H9 (cell line): ENCODE results near the gene CD207. TPM values are rescaled to one million over a fixed set of nuclear protein-coding genes. Genes with fewer than 3 reads are reported as not detected.
A peak's percentile ranks its signal among the peaks of the same experiment; 100 is the strongest.

Experiments
- DNase-seq: peaks from one replicate; pipeline ENCODE4 v3.0.0-alpha.2; 2017
- H2AFZ ChIP-seq: one replicate; pipeline ENCODE4 v1.6.1; 2013; ENCODE audit warnings: mild to moderate bottlenecking, low read length, control low read depth, moderate library complexity
- H2AK5ac ChIP-seq: 2 replicates; pipeline ENCODE4 v1.6.1; 2013; ENCODE audit warnings: low read length, control low read depth, mixed read lengths; ENCODE audit not compliant: insufficient read length
- H2BK120ac ChIP-seq: one replicate; pipeline ENCODE4 v1.6.1; 2013; ENCODE audit warnings: low read depth, mild to moderate bottlenecking, low read length, control low read depth, inconsistent platforms; ENCODE audit not compliant: poor library complexity, severe bottlenecking
- H2BK12ac ChIP-seq: 2 replicates; pipeline ENCODE4 v1.6.1; 2013; ENCODE audit warnings: low read length, control low read depth, mixed read lengths, low read depth; ENCODE audit not compliant: insufficient read length
- H2BK15ac ChIP-seq: 2 replicates; pipeline ENCODE4 v1.6.1; 2013; ENCODE audit warnings: low read depth, low read length, control low read depth
- H2BK20ac ChIP-seq: one replicate; pipeline ENCODE4 v1.6.1; 2013; ENCODE audit warnings: low read depth, mild to moderate bottlenecking, low read length, control low read depth, inconsistent platforms; ENCODE audit not compliant: poor library complexity, severe bottlenecking
- H2BK5ac ChIP-seq: 2 replicates; pipeline ENCODE4 v1.6.1; 2013; ENCODE audit warnings: low read length, control low read depth, mixed read lengths; ENCODE audit not compliant: insufficient read length
- H3K14ac ChIP-seq: 2 replicates; pipeline ENCODE4 v1.6.1; 2013; ENCODE audit warnings: low read length, control low read depth; ENCODE audit not compliant: insufficient read depth
- H3K18ac ChIP-seq: 2 replicates; pipeline ENCODE4 v1.6.1; 2013; ENCODE audit warnings: low read depth, mild to moderate bottlenecking, mixed read lengths, low read length, control low read depth; ENCODE audit not compliant: insufficient read length
- H3K23ac ChIP-seq: 2 replicates; pipeline ENCODE4 v1.6.1; 2013; ENCODE audit warnings: low read length, control low read depth, mixed read lengths, low read depth; ENCODE audit not compliant: insufficient read length
- H3K23me2 ChIP-seq: 2 replicates; pipeline ENCODE4 v1.6.1; 2013; ENCODE audit warnings: low read depth, mild to moderate bottlenecking, mixed read lengths, low read length, control low read depth; ENCODE audit not compliant: insufficient read length, poor library complexity, severe bottlenecking
- H3K27ac ChIP-seq: 2 replicates; pipeline ENCODE4 v1.5.1; 2013; ENCODE audit warnings: low read length, control low read depth, mixed read lengths, low read depth; ENCODE audit not compliant: insufficient read length
- H3K27me3 ChIP-seq: 2 replicates; pipeline ENCODE4 v1.6.1; 2013; ENCODE audit warnings: low read length, control low read depth, inconsistent platforms; ENCODE audit not compliant: insufficient read depth
- H3K4ac ChIP-seq: 2 replicates; pipeline ENCODE4 v1.6.1; 2013; ENCODE audit warnings: low read depth, mild to moderate bottlenecking, control low read depth, inconsistent platforms, low read length, moderate library complexity
- H3K4me1 ChIP-seq: 2 replicates; pipeline ENCODE4 v1.6.1; 2013; ENCODE audit warnings: low read length, control low read depth, inconsistent platforms; ENCODE audit not compliant: insufficient read depth
- H3K4me2 ChIP-seq: 2 replicates; pipeline ENCODE4 v1.6.1; 2013; ENCODE audit warnings: low read length, control low read depth, mixed read lengths; ENCODE audit not compliant: insufficient read length, insufficient read depth
- H3K56ac ChIP-seq: 2 replicates; pipeline ENCODE4 v1.6.1; 2013; ENCODE audit warnings: low read depth, mild to moderate bottlenecking, mixed read lengths, low read length, control low read depth; ENCODE audit not compliant: insufficient read length
- H3K79me1 ChIP-seq: 2 replicates; pipeline ENCODE4 v1.6.1; 2013; ENCODE audit warnings: low read depth, mild to moderate bottlenecking, moderate library complexity, low read length, control low read depth, inconsistent platforms; ENCODE audit not compliant: insufficient read depth, poor library complexity, severe bottlenecking
- H3K79me2 ChIP-seq: 2 replicates; pipeline ENCODE4 v1.6.1; 2013; ENCODE audit warnings: low read length, control low read depth, inconsistent platforms; ENCODE audit not compliant: insufficient read depth
- H3K9ac ChIP-seq: 2 replicates; pipeline ENCODE4 v1.6.1; 2013; ENCODE audit warnings: low read length, control low read depth, mixed read lengths; ENCODE audit not compliant: insufficient read length; ENCODE audit errors: extremely low read depth
- H3K9me3 ChIP-seq: one replicate; pipeline ENCODE4 v1.6.1; 2013; ENCODE audit warnings: low read depth, low read length, inconsistent platforms; ENCODE audit not compliant: control insufficient read depth
- H3T11ph ChIP-seq: one replicate; pipeline ENCODE4 v1.6.1; 2013; ENCODE audit warnings: mild to moderate bottlenecking, low read length, control low read depth, inconsistent platforms
- H4K20me1 ChIP-seq: one replicate; pipeline ENCODE4 v1.6.1; 2013; ENCODE audit not compliant: control insufficient read depth, insufficient read length, insufficient read depth
- H4K5ac ChIP-seq: 2 replicates; pipeline ENCODE4 v1.6.1; 2013; ENCODE audit warnings: low read depth, mild to moderate bottlenecking, mixed read lengths, low read length, control low read depth; ENCODE audit not compliant: insufficient read length
- H4K8ac ChIP-seq: replicated peaks from 2 replicates; pipeline ENCODE4 v1.6.1; 2013; ENCODE audit warnings: low read length, control low read depth, mixed read lengths, low read depth; ENCODE audit not compliant: insufficient read length
- H4K91ac ChIP-seq: 2 replicates; pipeline ENCODE4 v1.6.1; 2013; ENCODE audit warnings: low read depth, mild to moderate bottlenecking, moderate library complexity, mixed read lengths, low read length, control low read depth; ENCODE audit not compliant: insufficient read length
- H3K27ac Mint-ChIP-seq, 3 experiments: 2 replicates in 2 of 3; 3 replicates in 1 of 3; pipeline ENCODE4 v1.8.0; 2020 to 2021; ENCODE audit warnings: mixed read lengths in 3 of 3, mild to moderate bottlenecking in 1 of 3, moderate library complexity in 1 of 3
- H3K27me3 Mint-ChIP-seq: 2 replicates; pipeline ENCODE4 v1.8.0; 2021; ENCODE audit warnings: low read depth, mild to moderate bottlenecking, moderate library complexity, mixed read lengths
- H3K36me3 Mint-ChIP-seq, 3 experiments: 2 replicates in 2 of 3; 3 replicates in 1 of 3; pipeline ENCODE4 v1.8.0; 2020 to 2021; ENCODE audit warnings: low read depth in 3 of 3, mixed read lengths in 3 of 3; ENCODE audit not compliant: insufficient read depth in 1 of 3
- H3K4me1 Mint-ChIP-seq, 2 experiments: 2 replicates each; pipeline ENCODE4 v1.8.0; 2020; ENCODE audit warnings: mixed read lengths in 2 of 2
- H3K4me3 Mint-ChIP-seq, 2 experiments: 2 replicates in 1 of 2; 3 replicates in 1 of 2; pipeline ENCODE4 v1.8.0; 2020 to 2021; ENCODE audit warnings: mild to moderate bottlenecking in 2 of 2, mixed read lengths in 2 of 2, moderate library complexity in 1 of 2
- H3K9me3 Mint-ChIP-seq, 2 experiments: 2 replicates in 1 of 2; 3 replicates in 1 of 2; pipeline ENCODE4 v1.8.0; 2020; ENCODE audit warnings: mild to moderate bottlenecking in 2 of 2, mixed read lengths in 2 of 2, moderate library complexity in 1 of 2
- CTCF ChIP-seq: fragments of 200-600 bp; sonication (generic); conservative IDR thresholded peaks from 3 replicates; pipeline ENCODE4 v1.8.0; 2021; ENCODE audit warnings: antibody characterized with exemption, mild to moderate bottlenecking
- WGBS: extraction: QIAGEN DNeasy Blood & Tissue Kit; methylation state at CpG from one replicate; pipeline ENCODE4 v1.1.7; 2013; ENCODE audit warnings: missing lambda C conversion rate, low lambda C conversion rate, mixed read lengths; ENCODE audit not compliant: insufficient read length; ENCODE audit errors: extremely low coverage; 5-methylcytosine and 5-hydroxymethylcytosine counted together
- total RNA-seq: library from RNA; stranded (reverse); gene quantifications from 2 replicates; pipeline ENCODE4 v1.2.1, GENCODE V29; 2021

CD207 gene
- total RNA-seq, 1 experiment from 2014 or later = not detected

GRCh38 chr2:70790136-70790828 is 45.3 kb downstream of the CD207 start, which contains the start of gene FIGLA:
Gene FIGLA (minus strand): TSS chr2:70790643. CDS start chr2:70790638, 5 bp downstream.
- peaks cover 0 to 2% of the 10 kb centered on the region in 2 experiments; a peak in 3 of 5 replicates for H3K9me3 Mint-ChIP-seq
- Histone ChIP-seq H2BK120ac (no peak within 1 kb of the TSS), H3K9me3 (no peaks in the 10 kb centered on the region), H2AK5ac (no peak within 1 kb of the TSS), H2BK15ac (no peak within 1 kb of the TSS), H2AFZ (no peak within 1 kb of the TSS), H3K4me2 (peak within 1 kb of the TSS; percentile 35), H2BK20ac (no peak within 1 kb of the TSS), H3K56ac (no peak within 1 kb of the TSS), H4K8ac (no peak within 1 kb of the TSS), H3K79me1 (no peaks in the 10 kb centered on the region), H4K20me1 (no peaks in the 10 kb centered on the region), H3K27ac (no peak within 1 kb of the TSS), H3K14ac (no peak within 1 kb of the TSS), H3K18ac (no peak within 1 kb of the TSS), H2BK5ac (no peak within 1 kb of the TSS), H3K4ac (no peak within 1 kb of the TSS), H4K5ac (no peak within 1 kb of the TSS), H3K27me3 (peaks cover 47% of the 10 kb centered on the region), H3K9ac (no peak within 1 kb of the TSS), H2BK12ac (no peak within 1 kb of the TSS), H3K79me2 (no peaks in the 10 kb centered on the region), H3K23me2 (no peaks in the 10 kb centered on the region), H3K4me1 (no peaks in the 10 kb centered on the region), H3T11ph (no peak within 1 kb of the TSS), H4K91ac (no peak within 1 kb of the TSS), H3K23ac (no peak within 1 kb of the TSS)
- H3K27me3 Mint-ChIP-seq = peaks cover 95% of the 10 kb centered on the region
- WGBS = no CpG with 5 or more reads among the region's 69 CpGs
- H3K27ac Mint-ChIP-seq = no peak within 1 kb of the TSS
- no peak for TF ChIP-seq CTCF
- peak within 1 kb of the TSS; percentile 52 to 78 for H3K4me3 Mint-ChIP-seq
- H3K36me3 Mint-ChIP-seq = 0 out of 7 replicates have a peak, but pooled peaks cover 0 to 2% (median 0%) of the 10 kb centered on the region in 3 experiments
- DNase-seq = peak; percentile 76
- H3K4me1 Mint-ChIP-seq = peaks cover 5 to 9% of the 10 kb centered on the region in 2 experiments
